ENCODE data around the gene NRL.

DNA sequence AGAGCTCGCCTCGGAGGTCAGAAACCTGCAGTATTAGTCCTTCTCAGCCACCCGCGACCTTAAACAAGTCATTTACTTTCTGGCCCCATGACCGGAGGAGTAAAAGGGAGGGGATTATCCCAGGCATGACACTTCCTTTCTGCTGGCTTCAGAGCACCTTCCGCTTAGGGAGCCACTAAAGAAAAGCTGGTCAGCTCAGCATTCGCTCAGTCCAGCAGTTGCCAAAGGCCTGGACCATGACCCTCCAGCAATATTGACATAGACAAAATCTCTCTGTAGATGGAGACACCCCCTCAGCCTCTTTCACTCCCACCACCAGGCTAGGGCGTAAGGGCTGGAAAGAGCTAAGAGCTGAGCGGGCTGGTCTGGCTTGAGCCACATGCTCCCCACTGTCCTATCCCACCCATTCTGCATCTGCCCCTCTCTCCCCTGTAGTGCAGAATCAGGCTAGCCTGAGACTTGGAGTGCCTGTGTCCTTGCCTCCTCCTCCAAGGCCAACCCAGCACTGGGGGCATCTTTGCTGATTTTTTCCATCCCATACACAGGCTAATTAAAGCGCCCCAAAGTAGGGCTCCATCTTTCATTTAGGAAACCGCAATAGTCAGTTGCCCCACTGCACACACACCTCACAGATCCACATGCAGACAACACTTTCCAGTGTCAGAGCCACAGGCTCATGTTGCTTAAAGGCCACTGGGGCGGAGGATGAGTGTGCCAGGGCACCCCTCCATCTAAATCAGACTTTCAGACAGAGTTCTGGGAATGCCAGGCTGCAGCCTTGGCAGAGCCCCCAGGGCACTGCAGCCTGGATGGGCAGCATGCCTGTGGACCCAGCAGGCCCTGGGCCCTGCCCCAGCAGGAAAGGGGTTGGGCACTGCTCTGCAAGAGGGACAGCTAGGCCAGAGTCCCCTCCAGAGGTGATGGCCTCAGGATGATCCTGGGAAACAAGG lies 47.3 kb downstream of the NRL start:
- TF ChIP-seq, protein P1, sequence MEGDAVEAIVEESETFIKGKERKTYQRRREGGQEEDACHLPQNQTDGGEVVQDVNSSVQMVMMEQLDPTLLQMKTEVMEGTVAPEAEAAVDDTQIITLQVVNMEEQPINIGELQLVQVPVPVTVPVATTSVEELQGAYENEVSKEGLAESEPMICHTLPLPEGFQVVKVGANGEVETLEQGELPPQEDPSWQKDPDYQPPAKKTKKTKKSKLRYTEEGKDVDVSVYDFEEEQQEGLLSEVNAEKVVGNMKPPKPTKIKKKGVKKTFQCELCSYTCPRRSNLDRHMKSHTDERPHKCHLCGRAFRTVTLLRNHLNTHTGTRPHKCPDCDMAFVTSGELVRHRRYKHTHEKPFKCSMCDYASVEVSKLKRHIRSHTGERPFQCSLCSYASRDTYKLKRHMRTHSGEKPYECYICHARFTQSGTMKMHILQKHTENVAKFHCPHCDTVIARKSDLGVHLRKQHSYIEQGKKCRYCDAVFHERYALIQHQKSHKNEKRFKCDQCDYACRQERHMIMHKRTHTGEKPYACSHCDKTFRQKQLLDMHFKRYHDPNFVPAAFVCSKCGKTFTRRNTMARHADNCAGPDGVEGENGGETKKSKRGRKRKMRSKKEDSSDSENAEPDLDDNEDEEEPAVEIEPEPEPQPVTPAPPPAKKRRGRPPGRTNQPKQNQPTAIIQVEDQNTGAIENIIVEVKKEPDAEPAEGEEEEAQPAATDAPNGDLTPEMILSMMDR (IDR thresholded peaks at IDR 0.05) = no peak
- no peak for TF ChIP-seq EZH2phosphoT487 (IDR thresholded peaks at IDR 0.05)
- no peak for TF ChIP-seq EZH2 (IDR thresholded peaks at IDR 0.05)
